ACC112 (cell line): Measurements from ENCODE around the gene GCG.

Source experiments
- H2AFZ ChIP-seq: fragments of 200-600 bp; sonication (generic); one replicate; pipeline ENCODE4 v1.6.0; 2017; ENCODE audit warnings: antibody characterized with exemption, low read length; ENCODE audit not compliant: unreplicated experiment
- H3K27ac ChIP-seq: fragments of 200-600 bp; sonication (generic); 2 replicates; pipeline ENCODE4 v1.5.1; 2014; ENCODE audit warnings: low read depth, mild to moderate bottlenecking, antibody characterized with exemption, low read length, moderate library complexity
- H3K27me3 ChIP-seq: fragments of 200-600 bp; sonication (generic); 2 replicates; pipeline ENCODE4 v1.6.1; 2014; ENCODE audit warnings: mild to moderate bottlenecking, antibody characterized with exemption, low read length, moderate library complexity, mixed read lengths; ENCODE audit not compliant: insufficient read depth
- H3K36me3 ChIP-seq: fragments of 200-600 bp; sonication (generic); 2 replicates; pipeline ENCODE4 v1.6.1; 2016; ENCODE audit warnings: mild to moderate bottlenecking, antibody characterized with exemption, low read length, moderate library complexity, mixed read lengths; ENCODE audit not compliant: insufficient read depth
- H3K4me1 ChIP-seq: fragments of 200-600 bp; sonication (generic); one replicate; pipeline ENCODE4 v1.6.1; 2016; ENCODE audit warnings: low read length, mixed read lengths; ENCODE audit not compliant: insufficient read depth, unreplicated experiment, control insufficient read depth
- H3K4me3 ChIP-seq: fragments of 200-600 bp; sonication (generic); 2 replicates; pipeline ENCODE4 v1.5.1; 2014; ENCODE audit warnings: mild to moderate bottlenecking, low read depth, low read length
- H3K79me2 ChIP-seq: fragments of 200-600 bp; sonication (generic); one replicate; pipeline ENCODE4 v1.6.0; 2016; ENCODE audit warnings: low read length; ENCODE audit not compliant: control insufficient read depth, unreplicated experiment, insufficient read depth

The GCG gene

DNA sequence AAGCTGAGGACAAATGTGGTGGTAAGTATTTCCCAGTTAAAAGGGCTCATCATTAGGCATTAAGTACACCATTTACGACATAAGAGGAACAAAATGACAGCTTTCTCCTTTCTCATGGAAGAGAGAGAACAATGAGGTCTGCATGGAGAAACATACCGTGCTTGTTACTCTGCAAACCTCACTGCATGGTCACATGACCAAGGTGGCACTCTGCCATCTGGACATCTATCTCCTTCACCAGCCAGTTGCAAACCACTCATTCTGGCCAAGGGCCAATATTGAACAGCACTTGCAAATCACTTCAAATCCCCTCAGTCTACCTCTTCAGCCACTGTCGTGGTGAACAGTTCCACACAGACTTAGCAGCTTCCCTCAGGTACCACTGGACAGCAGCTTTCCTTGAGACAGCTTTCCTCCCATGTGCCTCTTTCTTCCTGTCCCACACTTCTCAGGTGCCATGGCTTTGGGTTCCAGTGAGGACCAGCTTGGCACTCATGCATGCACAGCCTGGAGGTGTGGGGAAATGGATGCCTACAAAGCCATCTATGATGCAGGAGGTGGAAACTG lies 48.5 kb downstream of the GCG start:
- peaks cover 14% of the 10 kb centered on the region for H3K4me1 ChIP-seq
- H3K27ac ChIP-seq: no peak overlapping the region
- H3K79me2 ChIP-seq: no peaks in the 10 kb centered on the region
- no peaks in the 10 kb centered on the region for H3K36me3 ChIP-seq
- no peaks in the 10 kb centered on the region for H3K27me3 ChIP-seq
- no peak overlapping the region for H2AFZ ChIP-seq
- no peak overlapping the region for H3K4me3 ChIP-seq

DNA sequence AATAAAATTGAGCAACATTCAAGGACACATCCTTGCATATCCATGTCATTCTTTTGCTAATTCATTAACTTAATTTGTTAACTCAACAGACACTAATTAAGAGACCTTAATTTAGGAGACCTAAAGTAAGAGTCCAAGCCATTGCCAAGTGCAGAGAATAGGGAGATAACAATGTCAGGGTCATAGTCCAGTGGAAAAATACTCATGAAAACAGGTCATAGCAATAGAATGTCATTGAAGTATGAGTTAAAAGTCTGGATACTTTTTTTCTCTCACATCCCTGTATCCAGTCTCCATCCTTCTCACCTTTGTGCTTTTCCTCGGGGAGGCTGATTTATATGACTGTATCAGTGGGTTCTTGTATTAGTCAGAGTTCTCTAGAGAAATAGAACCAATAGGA lies 51.5 kb downstream of the GCG start:
- no peaks in the 10 kb centered on the region for H3K79me2 ChIP-seq
- H3K4me1 ChIP-seq: no peaks in the 10 kb centered on the region
- H3K4me3 ChIP-seq: no peak overlapping the region
- no peak overlapping the region for H3K27ac ChIP-seq
- H2AFZ ChIP-seq: no peak overlapping the region
- no peaks in the 10 kb centered on the region for H3K27me3 ChIP-seq
- no peaks in the 10 kb centered on the region for H3K36me3 ChIP-seq

DNA sequence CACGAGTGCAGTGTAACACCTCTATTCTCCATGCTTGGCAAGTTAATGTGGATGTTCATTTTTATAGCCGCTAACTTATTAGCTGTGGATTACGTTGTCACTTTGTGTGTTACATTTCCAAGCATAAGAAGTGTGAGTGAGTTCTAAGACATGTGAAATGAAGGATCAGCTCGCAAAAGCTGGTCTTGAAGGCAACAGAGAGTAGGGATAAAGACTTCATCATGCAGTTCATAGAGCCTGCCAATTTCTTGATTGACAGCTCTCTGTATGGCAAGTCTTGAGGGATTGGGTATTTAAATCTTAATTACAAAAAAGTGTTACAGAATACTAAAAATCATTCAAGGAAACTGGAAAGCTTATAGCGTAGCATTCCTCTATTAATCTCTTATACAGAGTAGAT lies 52.2 kb downstream of the GCG start:
- Histone ChIP-seq H3K4me3 (no peak overlapping the region), H3K79me2 (no peaks in the 10 kb centered on the region), H3K27me3 (no peaks in the 10 kb centered on the region), H2AFZ (no peak overlapping the region), H3K27ac (no peak overlapping the region), H3K36me3 (no peaks in the 10 kb centered on the region), H3K4me1 (no peaks in the 10 kb centered on the region)
